GM12878 (cell line): Measurements from ENCODE around the gene CARM1. TPM values are rescaled to one million over a fixed set of nuclear protein-coding genes. Genes with fewer than 3 reads are reported as not detected.

ENCODE experiments used
- ATAC-seq: fragments of 200-7000 bp; cut with Tn5 transposase; 3 replicates; pipeline ENCODE4 v1.9.1; 2020; ENCODE audit warnings: mild to moderate bottlenecking, moderate library complexity
- BruUV-seq: library from RNA; stranded (reverse); fragments of 400-500 nt; replicated peaks from 2 replicates; lab custom pipeline; 2021; lab: Mats Ljungman, UMichigan
- CTCF ChIA-PET: fragments of 300-600 bp; sonication (Branson Sonifier 250); formaldehyde crosslinking; extraction: SDS; loops from one replicate; lab custom pipeline; 2021; ENCODE audit warnings: inconsistent platforms; lab: Yijun Ruan, JAX
- POLR2A ChIA-PET: fragments of 350-600 bp; formaldehyde crosslinking; extraction: SDS; loops from one replicate; lab custom pipeline; 2021; ENCODE audit warnings: inconsistent platforms; lab: Charles Lee
- RAD21 ChIA-PET: fragments of 300-600 bp; sonication (Branson Sonifier 250); formaldehyde crosslinking; loops from one replicate; lab custom pipeline; 2023; ENCODE audit warnings: antibody characterized with exemption; ENCODE audit not compliant: unreplicated experiment; lab: Charles Lee
- SMC1A ChIA-PET: fragments of 300-600 bp; sonication (Branson Sonifier 250); formaldehyde crosslinking; loops from one replicate; lab custom pipeline; 2023; ENCODE audit not compliant: unreplicated experiment, uncharacterized antibody; lab: Charles Lee
- DNase-seq: peaks from one replicate; pipeline ENCODE4 v3.0.0-alpha.2; 2011; ENCODE audit warnings: low read depth, low spot score
- FAIRE-seq: peaks from 3 replicates; lab custom pipeline; 2011; peaks lifted over from hg19 to GRCh38; lab: Jason Lieb, UNC
- H2AFZ ChIP-seq: 2 replicates; pipeline ENCODE4 v1.6.0; 2011; ENCODE audit warnings: low read depth, low read length, control low read depth; ENCODE audit not compliant: control insufficient read depth
- H3K27ac ChIP-seq: 2 replicates; pipeline ENCODE4 v1.5.1; 2011; ENCODE audit warnings: control low read depth; ENCODE audit not compliant: control insufficient read depth, insufficient read depth
- H3K27me3 ChIP-seq, 2 experiments: replicated peaks in 1 of 2; 2 replicates each; pipeline versions ENCODE4 v1.6.0 to v1.6.1; 2011; ENCODE audit warnings: low read length in 1 of 2; ENCODE audit not compliant: control insufficient read depth in 2 of 2, insufficient read depth in 2 of 2
- H3K36me3 ChIP-seq, 2 experiments: 2 replicates each; pipeline ENCODE4 v1.5.1; 2011; ENCODE audit warnings: low read length in 1 of 2; ENCODE audit not compliant: control insufficient read depth in 2 of 2, insufficient read depth in 2 of 2
- H3K4me1 ChIP-seq: 2 replicates; pipeline ENCODE4 v1.6.1; 2011; ENCODE audit warnings: mild to moderate bottlenecking, low read length, moderate library complexity, mixed read lengths; ENCODE audit not compliant: control insufficient read depth, insufficient read depth
- H3K4me2 ChIP-seq: 2 replicates; pipeline ENCODE4 v1.6.0; 2011; ENCODE audit warnings: control low read depth; ENCODE audit not compliant: control insufficient read depth, insufficient read depth
- H3K4me3 ChIP-seq: fragments of 200-600 bp; sonication (generic); 2 replicates; pipeline ENCODE4 v1.5.1; 2016
- H3K79me2 ChIP-seq: 2 replicates; pipeline ENCODE4 v1.6.0; 2011; ENCODE audit warnings: low read length; ENCODE audit not compliant: control insufficient read depth, insufficient read depth
- H3K9ac ChIP-seq: 2 replicates; pipeline ENCODE4 v1.8.0; 2011; ENCODE audit warnings: low read length, control low read depth, mixed read lengths; ENCODE audit not compliant: control insufficient read depth, insufficient read depth
- H3K9me3 ChIP-seq: replicated peaks from 3 replicates; pipeline ENCODE4 v1.5.1; 2011; ENCODE audit warnings: mild to moderate bottlenecking, low read length; ENCODE audit not compliant: control insufficient read depth, insufficient read depth
- H4K20me1 ChIP-seq: 2 replicates; pipeline ENCODE4 v1.6.0; 2011; ENCODE audit not compliant: control insufficient read depth, insufficient read depth
- EZH2 ChIP-seq: IDR thresholded peaks from 2 replicates; pipeline ENCODE4 v1.6.1; 2012; ENCODE audit warnings: low read depth, mild to moderate bottlenecking, control low read depth, inconsistent platforms, low read length, borderline replicate concordance; ENCODE audit not compliant: control insufficient read depth
- POLR2A ChIP-seq: IDR thresholded peaks from 2 replicates; pipeline ENCODE4 v1.6.1; 2011; ENCODE audit warnings: low read depth, mild to moderate bottlenecking, low read length
- POLR2AphosphoS2 ChIP-seq: IDR thresholded peaks from 2 replicates; pipeline ENCODE4 v1.6.1; 2011; ENCODE audit warnings: low read depth, mild to moderate bottlenecking, low read length, improper control_type of control experiment, moderate library complexity
- TCF3 ChIP-seq: IDR thresholded peaks from 2 replicates; pipeline ENCODE4 v1.6.1; 2012; ENCODE audit warnings: low read depth, mild to moderate bottlenecking, low read length, borderline replicate concordance; ENCODE audit not compliant: insufficient read depth
- WGBS: methylation state at CpG from one replicate; pipeline ENCODE4 v1.1.6; 2016; ENCODE audit warnings: low lambda C conversion rate; ENCODE audit not compliant: insufficient replicate concordance, insufficient coverage; ENCODE audit errors: missing lambda C conversion rate; 5-methylcytosine and 5-hydroxymethylcytosine counted together
- in situ Hi-C: fragments of 300-500 bp; cut with MboI; formaldehyde crosslinking; loops from 9 replicates; pipeline ENCODE4 v1.14.3; 2018; ENCODE audit warnings: mixed read lengths
- intact Hi-C: fragments of 100-400 bp; cut with micrococcal nuclease; formaldehyde crosslinking; loops from one replicate; pipeline ENCODE4 v1.14.2; 2022; ENCODE audit not compliant: unreplicated experiment
- polyA plus RNA-seq, 11 experiments: library from polyadenylated mRNA; depleted of rRNA in 4 of 11; unstranded in 6 of 11; stranded (reverse) in 5 of 11; fragments of >200 nt; fragmentation: Nextera tagmentation in 4 of 11; fragmentation: Illumina TruSeq in 1 of 11; extraction: Ambion mirVana in 4 of 11; extraction: Trizol in 1 of 11; gene quantifications; 1 replicate in 1 of 11; 2 replicates in 10 of 11; pipeline versions ENCODE4 v1.2.1 to v1.2.3, GENCODE V29; 2011 to 2016; ENCODE audit warnings: inconsistent platforms in 2 of 11, missing spikeins in 2 of 11, low read depth in 1 of 11
- total RNA-seq, 4 experiments: library from RNA; depleted of rRNA in 3 of 4; stranded (reverse); fragments of >200 nt in 3 of 4; fragmentation: Illumina TruSeq in 1 of 4; extraction: Trizol in 1 of 4; gene quantifications; 2 replicates each; pipeline versions ENCODE4 v1.2.1 to v1.2.3, GENCODE V29; 2013 to 2021
- TF ChIP-seq, protein P1 (sequence below): IDR thresholded peaks from 2 replicates; pipeline ENCODE4 v1.6.1; 2012; ENCODE audit warnings: low read depth, low read length, improper control_type of control experiment

CARM1 gene
- total and polyA plus RNA-seq, 10 of the 15 experiments (the other 5 are each of a cell fraction or from before 2014, with no cell fraction given): 0.45 to 116 (median 39.7) TPM

DNA sequence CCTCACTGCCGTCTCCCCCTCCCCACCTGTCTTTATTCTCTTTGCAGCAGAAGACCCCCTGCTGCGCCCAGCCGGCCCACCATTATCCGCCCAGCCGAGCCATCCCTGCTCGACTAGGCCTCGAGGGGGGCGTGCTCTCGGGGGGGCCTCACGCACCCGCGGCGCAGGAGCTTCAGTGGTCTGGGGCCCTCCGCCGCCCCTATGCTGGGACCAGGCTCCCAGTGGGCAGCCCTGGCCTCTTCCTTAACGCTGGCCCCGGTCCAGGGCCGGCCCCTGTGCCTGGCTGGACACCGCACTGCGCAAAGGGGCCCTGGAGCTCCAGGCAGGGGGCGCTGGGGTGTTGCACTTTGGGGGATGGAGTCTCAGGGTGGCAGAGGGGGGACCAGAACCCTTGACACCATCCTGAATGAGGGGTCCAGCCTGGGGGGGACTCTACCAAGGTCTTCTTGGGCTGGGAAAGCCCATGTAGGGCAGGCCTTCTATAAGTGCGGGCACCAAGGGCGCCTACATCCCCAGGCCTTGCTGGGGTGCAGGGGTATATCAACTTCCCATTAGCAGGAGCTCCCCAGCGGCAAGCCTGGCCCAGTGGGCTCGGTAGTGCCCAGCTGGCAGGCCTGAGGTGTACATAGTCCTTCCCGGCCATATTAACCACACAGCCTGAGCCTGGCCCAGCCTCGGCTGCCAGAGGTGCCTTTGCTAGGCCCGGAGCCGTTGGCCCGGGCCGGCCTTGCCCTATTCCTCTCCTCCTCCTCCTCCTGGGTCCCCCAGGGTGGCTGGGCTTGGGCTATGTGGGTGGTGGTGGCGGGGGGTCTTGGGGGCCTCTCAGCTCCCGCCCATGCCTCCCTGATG lies 40.2 kb upstream of the CARM1 start:
- in situ Hi-C loops (no loop called here), intact Hi-C loops (no loop called here)
- RAD21 ChIA-PET: no interaction called here
- no peaks in the 10 kb centered on the region; the same call in 1 of the 2 replicates for H3K79me2 ChIP-seq
- no peak overlapping the region for H3K9ac ChIP-seq
- no peak for ATAC-seq
- no peak for FAIRE-seq
- BruUV-seq: TSS peak; percentile 63
- no peak overlapping the region for H3K4me2 ChIP-seq
- no peaks in the 10 kb centered on the region for H3K27me3 ChIP-seq
- no peak for DNase-seq
- WGBS: 92% methylated on average over 33 of the region's 33 CpGs
- peaks cover 4 to 20% of the 10 kb centered on the region in 2 experiments; a peak in 3 of 4 replicates for H3K36me3 ChIP-seq
- SMC1A ChIA-PET: no interaction called here
- H3K4me3 ChIP-seq: no peak overlapping the region
- no peak overlapping the region for H3K27ac ChIP-seq
- CTCF ChIA-PET: no interaction called here
- peak; percentile 52; the same call in 1 of the 2 replicates for TF ChIP-seq POLR2A
- no peak for TF ChIP-seq TCF3
- peaks cover 6% of the 10 kb centered on the region for H3K4me1 ChIP-seq
- H4K20me1 ChIP-seq: peaks cover 3% of the 10 kb centered on the region; the same call in 1 of the 2 replicates
- no peaks in the 10 kb centered on the region; the same call in 2 of the 3 replicates for H3K9me3 ChIP-seq
- POLR2A ChIA-PET: no interaction called here
- H2AFZ ChIP-seq: no peak overlapping the region

DNA sequence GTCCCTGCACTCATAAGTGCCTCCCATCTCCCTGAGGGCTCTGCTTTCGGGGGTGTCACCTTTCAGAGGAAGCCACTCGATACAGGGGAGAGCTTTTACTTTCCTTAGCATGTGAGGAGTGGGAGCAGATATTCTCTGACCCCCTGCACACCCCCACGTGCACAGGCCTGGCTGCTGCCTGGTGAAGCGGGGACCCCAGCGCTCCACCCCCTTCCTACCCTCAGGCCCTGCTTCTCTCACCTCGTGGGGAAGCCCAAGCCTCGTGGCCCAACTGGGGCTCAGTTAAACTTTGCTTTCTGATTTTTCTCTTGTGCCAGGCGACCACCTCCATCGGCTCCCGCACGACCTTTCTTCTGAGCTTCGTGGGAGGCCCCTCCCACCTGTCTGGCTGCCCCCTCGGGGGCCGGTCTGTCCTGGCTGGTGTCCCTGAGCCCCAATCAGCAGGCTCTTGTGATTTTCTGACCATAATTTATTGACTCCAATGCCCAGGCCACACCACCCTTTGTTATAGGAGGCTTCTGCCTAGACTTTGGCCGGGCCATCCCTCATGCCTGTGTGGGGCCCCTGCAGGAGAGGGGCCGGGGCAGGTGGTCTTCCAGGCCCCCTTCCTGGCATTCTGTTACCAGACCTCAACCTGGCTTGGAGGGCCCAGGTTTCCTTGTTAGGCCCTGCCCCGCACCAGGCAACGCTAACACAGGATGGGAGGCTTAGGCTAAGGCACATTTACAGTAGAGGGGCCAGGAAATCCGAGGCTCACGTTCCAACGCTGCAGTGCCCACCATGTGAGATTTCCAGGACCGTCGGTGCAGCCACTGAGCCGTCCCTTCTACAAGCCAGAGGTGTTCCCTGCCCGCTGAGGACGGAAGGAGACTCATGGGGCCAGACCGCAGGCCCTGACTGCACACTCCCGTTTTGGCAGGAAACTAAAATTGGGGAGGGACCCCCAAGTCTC lies 39.1 kb upstream of the CARM1 start:
- H3K36me3 ChIP-seq: peaks cover 4 to 18% of the 10 kb centered on the region in 2 experiments; a peak in 3 of 4 replicates
- BruUV-seq: no TSS peak
- WGBS: 85% methylated on average over 28 of the region's 28 CpGs
- H3K9me3 ChIP-seq: peaks cover 5% of the 10 kb centered on the region; the same call in 2 of the 3 replicates
- peaks cover 3% of the 10 kb centered on the region; the same call in 1 of the 2 replicates for H4K20me1 ChIP-seq
- intact Hi-C loops: no loop called here
- ChIA-PET SMC1A (no interaction called here), RAD21 (no interaction called here)
- no peak overlapping the region for H3K9ac ChIP-seq
- H3K4me2 ChIP-seq: no peak overlapping the region
- no peaks in the 10 kb centered on the region for H3K27me3 ChIP-seq
- H3K4me3 ChIP-seq: no peak overlapping the region
- H3K4me1 ChIP-seq: peaks cover 12% of the 10 kb centered on the region
- TF ChIP-seq, protein P1, sequence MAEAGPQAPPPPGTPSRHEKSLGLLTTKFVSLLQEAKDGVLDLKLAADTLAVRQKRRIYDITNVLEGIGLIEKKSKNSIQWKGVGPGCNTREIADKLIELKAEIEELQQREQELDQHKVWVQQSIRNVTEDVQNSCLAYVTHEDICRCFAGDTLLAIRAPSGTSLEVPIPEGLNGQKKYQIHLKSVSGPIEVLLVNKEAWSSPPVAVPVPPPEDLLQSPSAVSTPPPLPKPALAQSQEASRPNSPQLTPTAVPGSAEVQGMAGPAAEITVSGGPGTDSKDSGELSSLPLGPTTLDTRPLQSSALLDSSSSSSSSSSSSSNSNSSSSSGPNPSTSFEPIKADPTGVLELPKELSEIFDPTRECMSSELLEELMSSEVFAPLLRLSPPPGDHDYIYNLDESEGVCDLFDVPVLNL: no peak
- TF ChIP-seq EZH2 (no peak), POLR2A (peak; percentile 41; the same call in 1 of the 2 replicates), POLR2AphosphoS2 (0 out of 2 replicates have a peak, but pooled peaks have one; percentile 7)
- TF ChIP-seq, all 136 proteins: peak for 2
- ATAC-seq (no peak), FAIRE-seq (no peak), DNase-seq (no peak)
- Histone ChIP-seq H3K79me2 (no peaks in the 10 kb centered on the region; the same call in 1 of the 2 replicates), H3K27ac (no peak overlapping the region), H2AFZ (no peak overlapping the region)
- POLR2A ChIA-PET: no interaction called here
- CTCF ChIA-PET: interaction anchor here (1.1 kb wide), 1 partner anchor 81 kb away, joined by 3 read pairs; no protein-coding TSS in a partner anchor
- in situ Hi-C loops: no loop called here
